HepG2 (cell line): ENCODE results near the gene NGRN. TPM values are rescaled to one million over a fixed set of nuclear protein-coding genes. Genes with fewer than 3 reads are reported as not detected.
A peak's percentile ranks its signal among the peaks of the same experiment; 100 is the strongest.

Source experiments
- ATRX ChIP-seq: sonication (generic); formaldehyde crosslinking; IDR thresholded peaks from 2 replicates; pipeline ENCODE4 v1.4.0; 2020; ENCODE audit warnings: missing genetic modification reagents, borderline replicate concordance
- JDP2 ChIP-seq: sonication (generic); formaldehyde crosslinking; IDR thresholded peaks from 2 replicates; pipeline ENCODE4 v1.8.1; 2022; ENCODE audit warnings: missing genetic modification reagents, borderline replicate concordance
- KAT2B ChIP-seq: fragments of 150-350 bp; IDR thresholded peaks from 2 replicates; pipeline ENCODE4 v1.6.1; 2014; ENCODE audit warnings: low read depth, low read length, borderline replicate concordance
- RFXANK ChIP-seq: IDR thresholded peaks from 2 replicates; pipeline ENCODE4 v1.6.1; 2016
- SNAPC5 ChIP-seq: sonication (generic); formaldehyde crosslinking; IDR thresholded peaks from 2 replicates; pipeline ENCODE4 v1.8.1; 2023; ENCODE audit warnings: mild to moderate bottlenecking, missing genetic modification reagents, borderline replicate concordance
- TBL1XR1 ChIP-seq: fragments of 150-350 bp; IDR thresholded peaks from 2 replicates; pipeline ENCODE4 v1.6.1; 2014; ENCODE audit warnings: borderline replicate concordance, low read length; ENCODE audit not compliant: partially characterized antibody
- ZBTB33 ChIP-seq: sonication (generic); formaldehyde crosslinking; IDR thresholded peaks from 2 replicates; pipeline ENCODE4 v1.4.0; 2020; ENCODE audit warnings: missing genetic modification reagents
- ZBTB38 ChIP-seq: sonication (generic); formaldehyde crosslinking; IDR thresholded peaks from 2 replicates; pipeline ENCODE4 v1.5.1; 2020; ENCODE audit warnings: mild to moderate bottlenecking, missing genetic modification reagents
- ZNF160 ChIP-seq: sonication (generic); formaldehyde crosslinking; IDR thresholded peaks from 2 replicates; pipeline ENCODE4 v1.8.0; 2022; ENCODE audit warnings: mild to moderate bottlenecking, inconsistent platforms, missing genetic modification reagents
- ZNF256 ChIP-seq: sonication (generic); formaldehyde crosslinking; conservative IDR thresholded peaks from 2 replicates; pipeline ENCODE4 v1.4.0; 2020; ENCODE audit warnings: missing genetic modification reagents
- ZNF557 ChIP-seq: sonication (generic); formaldehyde crosslinking; IDR thresholded peaks from 2 replicates; pipeline ENCODE4 v1.4.0; 2020; ENCODE audit warnings: missing genetic modification reagents
- ZNF574 ChIP-seq: sonication (generic); formaldehyde crosslinking; IDR thresholded peaks from 2 replicates; pipeline ENCODE4 v1.4.0; 2020; ENCODE audit warnings: missing genetic modification reagents
- ZNF720 ChIP-seq: sonication (generic); formaldehyde crosslinking; IDR thresholded peaks from 2 replicates; pipeline ENCODE4 v1.4.0; 2020; ENCODE audit warnings: missing genetic modification reagents
- ZNF761 ChIP-seq: sonication (generic); formaldehyde crosslinking; conservative IDR thresholded peaks from 2 replicates; pipeline ENCODE4 v1.4.0; 2020; ENCODE audit warnings: mild to moderate bottlenecking, missing genetic modification reagents
- polyA plus RNA-seq, 8 experiments: library from polyadenylated mRNA; depleted of rRNA in 3 of 8; stranded (reverse) in 7 of 8; unstranded in 1 of 8; fragments of >200 nt; fragmentation: Illumina TruSeq in 4 of 8; extraction: Trizol in 4 of 8; gene quantifications; 2 replicates each; pipeline versions ENCODE4 v1.2.1 to v1.2.3, GENCODE V29; 2011 to 2016; ENCODE audit warnings: low read depth in 4 of 8, missing spikeins in 1 of 8, mixed read lengths in 1 of 8; ENCODE audit not compliant: insufficient read depth in 1 of 8
- total RNA-seq, 5 experiments: library from RNA; depleted of rRNA; stranded (reverse); fragments of >200 nt; fragmentation: Illumina TruSeq; extraction: Trizol; gene quantifications; 2 replicates each; pipeline ENCODE4 v1.2.3, GENCODE V29; 2016; ENCODE audit warnings: low read depth in 1 of 5
- TF ChIP-seq, protein P1 (sequence below): sonication (generic); formaldehyde crosslinking; IDR thresholded peaks from 2 replicates; pipeline ENCODE4 v1.5.1; 2020; ENCODE audit warnings: missing genetic modification reagents, mild to moderate bottlenecking, borderline replicate concordance
- TF ChIP-seq, protein P2 (sequence below): sonication (generic); formaldehyde crosslinking; IDR thresholded peaks from 2 replicates; pipeline ENCODE4 v1.5.1; 2020; ENCODE audit warnings: missing genetic modification reagents, mild to moderate bottlenecking, borderline replicate concordance
- TF ChIP-seq, protein P3 (sequence below): sonication (generic); formaldehyde crosslinking; IDR thresholded peaks from 2 replicates; pipeline ENCODE4 v1.4.0; 2020; ENCODE audit warnings: mild to moderate bottlenecking, low read depth, missing genetic modification reagents
- TF ChIP-seq, protein P4 (sequence below): sonication (generic); formaldehyde crosslinking; IDR thresholded peaks from 2 replicates; pipeline ENCODE4 v1.4.0; 2020; ENCODE audit warnings: mild to moderate bottlenecking, missing genetic modification reagents

NGRN gene
- total and polyA plus RNA-seq, 2 of the 13 experiments (the other 11 are each of a cell fraction or from before 2014, with no cell fraction given), result 39.8 to 63.7 TPM

DNA sequence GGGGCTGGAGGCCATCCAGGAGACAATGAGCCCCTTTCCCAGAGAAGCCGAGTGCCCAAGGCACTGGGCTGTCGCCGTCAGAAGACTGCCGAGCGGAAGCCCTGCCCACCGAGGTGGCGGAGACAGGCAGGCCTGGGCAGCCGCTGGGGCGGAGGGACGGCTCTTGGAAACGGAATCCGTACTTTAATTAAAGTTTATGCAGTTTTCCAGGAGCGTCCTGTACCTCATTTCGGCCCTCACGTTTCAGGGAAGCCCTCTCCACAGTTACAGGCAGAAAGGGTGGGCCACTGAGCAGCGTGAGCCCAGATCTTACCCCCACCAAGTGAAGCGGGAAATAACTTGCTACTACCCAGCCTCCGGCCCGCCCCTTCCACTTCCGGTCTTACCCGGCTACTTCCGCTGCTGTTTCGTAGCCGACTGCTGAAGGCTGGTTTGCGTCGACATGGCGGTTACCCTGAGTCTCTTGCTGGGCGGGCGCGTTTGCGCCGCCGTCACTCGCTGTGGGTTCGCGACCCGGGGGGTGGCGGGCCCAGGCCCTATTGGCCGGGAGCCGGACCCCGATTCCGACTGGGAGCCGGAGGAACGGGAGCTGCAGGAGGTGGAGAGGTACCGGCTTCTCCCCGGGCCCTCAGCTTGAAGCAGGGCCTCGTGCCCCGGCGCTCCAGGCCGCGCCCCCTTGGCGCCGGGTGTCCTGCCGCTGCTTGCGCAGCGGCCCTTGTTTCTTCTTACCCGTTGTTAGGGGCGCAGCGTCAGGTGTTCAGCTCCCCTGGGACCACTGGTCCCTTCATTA is at the start of gene NGRN (continued):
- TF ChIP-seq, protein P1, sequence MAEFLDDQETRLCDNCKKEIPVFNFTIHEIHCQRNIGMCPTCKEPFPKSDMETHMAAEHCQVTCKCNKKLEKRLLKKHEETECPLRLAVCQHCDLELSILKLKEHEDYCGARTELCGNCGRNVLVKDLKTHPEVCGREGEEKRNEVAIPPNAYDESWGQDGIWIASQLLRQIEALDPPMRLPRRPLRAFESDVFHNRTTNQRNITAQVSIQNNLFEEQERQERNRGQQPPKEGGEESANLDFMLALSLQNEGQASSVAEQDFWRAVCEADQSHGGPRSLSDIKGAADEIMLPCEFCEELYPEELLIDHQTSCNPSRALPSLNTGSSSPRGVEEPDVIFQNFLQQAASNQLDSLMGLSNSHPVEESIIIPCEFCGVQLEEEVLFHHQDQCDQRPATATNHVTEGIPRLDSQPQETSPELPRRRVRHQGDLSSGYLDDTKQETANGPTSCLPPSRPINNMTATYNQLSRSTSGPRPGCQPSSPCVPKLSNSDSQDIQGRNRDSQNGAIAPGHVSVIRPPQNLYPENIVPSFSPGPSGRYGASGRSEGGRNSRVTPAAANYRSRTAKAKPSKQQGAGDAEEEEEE, result no peak
- TF ChIP-seq JDP2 (CRISPR knock-in tag) (no peak), SNAPC5 (CRISPR knock-in tag) (peak; percentile 61; the same call in 1 of the 2 replicates), ZNF574 (peak; percentile 85), ZBTB33 (CRISPR knock-in tag) (peak; percentile 34), RFXANK (CRISPR knock-in tag) (no peak), ZNF557 (CRISPR knock-in tag) (no peak), ZNF720 (CRISPR knock-in tag) (no peak), ZNF256 (CRISPR knock-in tag) (no peak), TBL1XR1 (no peak), ZNF761 (CRISPR knock-in tag) (peak; percentile 91), ZBTB38 (CRISPR knock-in tag) (0 out of 2 replicates have a peak, but pooled peaks have one; percentile 59), ATRX (CRISPR knock-in tag) (no peak), ZNF160 (CRISPR knock-in tag) (0 out of 2 replicates have a peak, but pooled peaks have one; percentile 33), KAT2B (no peak)
- TF ChIP-seq, protein P2, sequence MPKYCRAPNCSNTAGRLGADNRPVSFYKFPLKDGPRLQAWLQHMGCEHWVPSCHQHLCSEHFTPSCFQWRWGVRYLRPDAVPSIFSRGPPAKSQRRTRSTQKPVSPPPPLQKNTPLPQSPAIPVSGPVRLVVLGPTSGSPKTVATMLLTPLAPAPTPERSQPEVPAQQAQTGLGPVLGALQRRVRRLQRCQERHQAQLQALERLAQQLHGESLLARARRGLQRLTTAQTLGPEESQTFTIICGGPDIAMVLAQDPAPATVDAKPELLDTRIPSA (CRISPR knock-in tag), result peak; percentile 81; the same call in 1 of the 2 replicates
- TF ChIP-seq, protein P3, sequence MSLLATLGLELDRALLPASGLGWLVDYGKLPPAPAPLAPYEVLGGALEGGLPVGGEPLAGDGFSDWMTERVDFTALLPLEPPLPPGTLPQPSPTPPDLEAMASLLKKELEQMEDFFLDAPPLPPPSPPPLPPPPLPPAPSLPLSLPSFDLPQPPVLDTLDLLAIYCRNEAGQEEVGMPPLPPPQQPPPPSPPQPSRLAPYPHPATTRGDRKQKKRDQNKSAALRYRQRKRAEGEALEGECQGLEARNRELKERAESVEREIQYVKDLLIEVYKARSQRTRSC (CRISPR knock-in tag), result no peak
- TF ChIP-seq, protein P4, sequence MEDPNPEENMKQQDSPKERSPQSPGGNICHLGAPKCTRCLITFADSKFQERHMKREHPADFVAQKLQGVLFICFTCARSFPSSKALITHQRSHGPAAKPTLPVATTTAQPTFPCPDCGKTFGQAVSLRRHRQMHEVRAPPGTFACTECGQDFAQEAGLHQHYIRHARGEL (CRISPR knock-in tag), result no peak
